GM23338 (cell line): ENCODE results near the gene PRR33. TPM values are rescaled to one million over a fixed set of nuclear protein-coding genes. Genes with fewer than 3 reads are reported as not detected.

Source experiments
- ATAC-seq: fragments of 200-7000 bp; cut with Tn5 transposase; 3 replicates; pipeline ENCODE4 v1.9.1; 2020
- DNase-seq: peaks from one replicate; pipeline ENCODE4 v3.0.0-alpha.2; 2015; ENCODE audit warnings: low spot score
- H2AFZ ChIP-seq: fragments of 200-600 bp; sonication (generic); 2 replicates; pipeline ENCODE4 v1.8.0; 2016; ENCODE audit warnings: antibody characterized with exemption, mild to moderate bottlenecking, moderate library complexity
- H3F3A ChIP-seq: fragments of 200-600 bp; sonication (generic); replicated peaks from 2 replicates; pipeline ENCODE4 v1.8.0; 2017; ENCODE audit warnings: antibody characterized with exemption, mixed run types, low read depth
- H3K27ac ChIP-seq: fragments of 200-600 bp; sonication (generic); 2 replicates; pipeline ENCODE4 v1.6.1; 2016; ENCODE audit warnings: low read depth
- H3K27me3 ChIP-seq: fragments of 200-600 bp; sonication (generic); 2 replicates; pipeline ENCODE4 v1.8.0; 2016; ENCODE audit warnings: mild to moderate bottlenecking, mixed run types, moderate library complexity; ENCODE audit not compliant: insufficient read depth
- H3K36me3 ChIP-seq: fragments of 200-600 bp; sonication (generic); 2 replicates; pipeline ENCODE4 v1.8.0; 2016; ENCODE audit warnings: mild to moderate bottlenecking; ENCODE audit not compliant: insufficient read depth
- H3K4me1 ChIP-seq: fragments of 200-600 bp; sonication (generic); 2 replicates; pipeline ENCODE4 v1.8.0; 2016; ENCODE audit warnings: mild to moderate bottlenecking, moderate library complexity; ENCODE audit not compliant: insufficient read depth
- H3K4me2 ChIP-seq: fragments of 200-600 bp; sonication (generic); 2 replicates; pipeline ENCODE4 v1.7.1; 2017; ENCODE audit warnings: mixed run types
- H3K4me3 ChIP-seq: fragments of 200-600 bp; sonication (generic); 2 replicates; pipeline ENCODE4 v1.6.1; 2016; ENCODE audit warnings: mixed run types
- H3K79me2 ChIP-seq: fragments of 200-600 bp; sonication (generic); replicated peaks from 2 replicates; pipeline ENCODE4 v1.8.0; 2017; ENCODE audit warnings: mild to moderate bottlenecking; ENCODE audit not compliant: insufficient read depth
- H3K9me2 ChIP-seq: fragments of 200-600 bp; sonication (generic); 2 replicates; pipeline ENCODE4 v1.8.0; 2017; ENCODE audit not compliant: insufficient read depth
- H4K20me1 ChIP-seq: fragments of 200-600 bp; sonication (generic); replicated peaks from 2 replicates; pipeline ENCODE4 v1.8.0; 2017; ENCODE audit warnings: mild to moderate bottlenecking; ENCODE audit not compliant: insufficient read depth
- H3K27ac Mint-ChIP-seq: 2 replicates; pipeline ENCODE4 v1.8.0; 2020; ENCODE audit warnings: inconsistent platforms, mild to moderate bottlenecking, moderate library complexity, mixed read lengths
- H3K27me3 Mint-ChIP-seq: 3 replicates; pipeline ENCODE4 v1.8.0; 2022; ENCODE audit warnings: low read depth, mild to moderate bottlenecking, moderate library complexity, mixed read lengths, inconsistent platforms; ENCODE audit not compliant: insufficient read depth, poor library complexity
- H3K36me3 Mint-ChIP-seq: 3 replicates; pipeline ENCODE4 v1.8.0; 2021; ENCODE audit warnings: low read depth, mild to moderate bottlenecking, inconsistent platforms, moderate library complexity, mixed read lengths
- H3K4me1 Mint-ChIP-seq: 3 replicates; pipeline ENCODE4 v1.8.0; 2020; ENCODE audit warnings: mild to moderate bottlenecking, inconsistent platforms, mixed read lengths
- H3K4me3 Mint-ChIP-seq: 3 replicates; pipeline ENCODE4 v1.8.0; 2021; ENCODE audit warnings: moderate library complexity, mild to moderate bottlenecking, inconsistent platforms, mixed read lengths
- H3K9me3 Mint-ChIP-seq: 3 replicates; pipeline ENCODE4 v1.8.0; 2020; ENCODE audit warnings: moderate library complexity, mild to moderate bottlenecking, inconsistent platforms, mixed read lengths
- CREB1 ChIP-seq: fragments of 250-450 bp; sonication (Bioruptor Pico); IDR thresholded peaks from 2 replicates; pipeline ENCODE4 v1.5.0; 2020; ENCODE audit warnings: low read depth, mild to moderate bottlenecking, moderate library complexity
- EZH2 ChIP-seq: fragments of 200-600 bp; sonication (generic); IDR thresholded peaks from one replicate; pipeline ENCODE4 v1.8.0; 2017; ENCODE audit warnings: antibody characterized with exemption, mild to moderate bottlenecking, low read depth; ENCODE audit not compliant: unreplicated experiment
- EZH2phosphoT487 ChIP-seq: fragments of 200-600 bp; sonication (generic); IDR thresholded peaks from one replicate; pipeline ENCODE4 v1.8.1; 2018; ENCODE audit warnings: antibody characterized with exemption; ENCODE audit not compliant: unreplicated experiment
- JUNB ChIP-seq: IDR thresholded peaks from one replicate; pipeline ENCODE4 v1.6.1; 2016; ENCODE audit warnings: antibody characterized with exemption; ENCODE audit not compliant: unreplicated experiment
- POLR2AphosphoS5 ChIP-seq: IDR thresholded peaks from 2 replicates; pipeline ENCODE4 v1.6.1; 2016; ENCODE audit warnings: antibody characterized with exemption, low read depth
- STAT1 ChIP-seq: IDR thresholded peaks from one replicate; pipeline ENCODE4 v1.6.1; 2016; ENCODE audit warnings: antibody characterized with exemption; ENCODE audit not compliant: unreplicated experiment
- ZNF114 ChIP-seq: fragments of 250-450 bp; sonication (Bioruptor Pico); IDR thresholded peaks from 2 replicates; pipeline ENCODE4 v1.5.0; 2020; ENCODE audit warnings: mild to moderate bottlenecking, moderate library complexity
- ZNF331 ChIP-seq: fragments of 250-450 bp; sonication (Bioruptor Pico); IDR thresholded peaks from 2 replicates; pipeline ENCODE4 v1.5.0; 2020; ENCODE audit warnings: low read depth, mild to moderate bottlenecking, moderate library complexity
- polyA plus RNA-seq: library from polyadenylated mRNA; unstranded; fragments of >200 nt; fragmentation: Nextera tagmentation; extraction: Ambion mirVana; gene quantifications from 2 replicates; pipeline ENCODE4 v1.2.1, GENCODE V29; 2016
- total RNA-seq: library from RNA; depleted of rRNA; stranded (reverse); fragments of >200 nt; shearing (Covaris generic); gene quantifications from 2 replicates; pipeline ENCODE4 v1.2.3, GENCODE V29; 2014
- TF ChIP-seq, protein P1 (sequence below): IDR thresholded peaks from 2 replicates; pipeline ENCODE4 v1.6.1; 2016; ENCODE audit warnings: antibody characterized with exemption
- TF ChIP-seq, protein P2 (sequence below), 2 experiments: fragments of 200-600 bp in 1 of 2; sonication (generic) in 1 of 2; conservative IDR thresholded peaks; 2 replicates each; pipeline versions ENCODE4 v1.5.1 to v1.6.1; 2016 to 2017; ENCODE audit warnings: antibody characterized with exemption in 2 of 2, low read depth in 2 of 2, mild to moderate bottlenecking in 2 of 2, moderate library complexity in 1 of 2
- TF ChIP-seq, protein P3 (sequence below): IDR thresholded peaks from one replicate; pipeline ENCODE4 v1.6.1; 2018; ENCODE audit warnings: antibody characterized with exemption; ENCODE audit not compliant: unreplicated experiment

Gene PRR33
- total and polyA plus RNA-seq, 2 experiments from 2014 or later: not detected

DNA sequence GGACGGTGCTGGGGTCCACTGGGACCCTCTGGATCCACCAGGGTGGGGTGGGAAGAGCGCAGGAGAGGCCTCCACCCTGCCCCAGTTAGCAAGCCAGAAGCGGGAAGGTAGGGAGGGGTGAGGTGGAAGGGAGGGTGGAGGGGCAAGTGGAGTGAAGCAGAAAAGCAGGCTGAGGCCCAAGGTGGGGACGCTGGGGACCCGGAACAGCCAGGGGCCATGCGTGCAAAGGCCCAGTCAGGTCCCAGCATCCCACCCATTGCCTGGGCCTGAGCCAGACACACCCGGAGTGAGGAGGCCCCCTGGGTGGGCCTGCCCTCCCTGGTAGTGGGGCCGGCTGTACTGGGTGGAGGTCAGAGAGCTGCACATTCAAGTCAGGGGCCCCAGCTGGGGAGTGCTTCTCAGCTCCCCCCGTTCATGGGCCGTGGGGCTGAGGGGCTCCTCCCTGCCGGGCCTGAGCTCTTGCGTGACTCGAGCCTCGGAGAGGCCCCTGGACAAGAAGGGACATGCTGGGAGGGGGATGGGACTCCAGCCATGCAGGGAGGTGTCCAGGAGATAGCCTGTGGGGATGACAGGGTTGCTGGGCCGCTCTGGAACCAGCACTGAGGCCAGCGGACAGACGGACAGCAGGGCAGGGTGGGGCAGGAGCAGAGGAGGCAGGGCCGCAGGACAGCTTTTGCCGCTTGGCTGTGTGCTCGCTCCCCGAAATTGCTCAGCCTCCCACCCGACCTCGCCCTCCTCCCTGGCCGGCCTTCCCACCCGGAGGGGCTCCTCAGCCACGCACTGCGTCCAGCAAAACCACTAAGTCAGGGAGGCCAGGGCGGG is 35.5 kb upstream of the PRR33 start:
- no peaks in the 10 kb centered on the region for H3K27me3 ChIP-seq
- H2AFZ ChIP-seq: no peak overlapping the region
- Mint-ChIP-seq H3K27me3 (peaks cover 10% of the 10 kb centered on the region), H3K36me3 (no peaks in the 10 kb centered on the region), H3K27ac (no peak overlapping the region), H3K9me3 (no peaks in the 10 kb centered on the region), H3K4me3 (no peak overlapping the region), H3K4me1 (0 out of 3 replicates have a peak, but pooled peaks cover 5% of the 10 kb centered on the region)
- no peak overlapping the region for H3K27ac ChIP-seq
- DNase-seq: no peak
- no peaks in the 10 kb centered on the region for H3K36me3 ChIP-seq
- H3K4me1 ChIP-seq: no peaks in the 10 kb centered on the region
- no peak overlapping the region for H3K4me3 ChIP-seq
- H3F3A ChIP-seq: no peaks in the 10 kb centered on the region
- no peaks in the 10 kb centered on the region for H3K9me2 ChIP-seq
- H3K4me2 ChIP-seq: no peak overlapping the region
- ATAC-seq: no peak
- TF ChIP-seq EZH2 (no peak), ZNF331 (CRISPR knock-in tag) (no peak), JUNB (no peak), ZNF114 (CRISPR knock-in tag) (no peak), POLR2AphosphoS5 (no peak), EZH2phosphoT487 (no peak), STAT1 (no peak), CREB1 (no peak)
- TF ChIP-seq, protein P1, sequence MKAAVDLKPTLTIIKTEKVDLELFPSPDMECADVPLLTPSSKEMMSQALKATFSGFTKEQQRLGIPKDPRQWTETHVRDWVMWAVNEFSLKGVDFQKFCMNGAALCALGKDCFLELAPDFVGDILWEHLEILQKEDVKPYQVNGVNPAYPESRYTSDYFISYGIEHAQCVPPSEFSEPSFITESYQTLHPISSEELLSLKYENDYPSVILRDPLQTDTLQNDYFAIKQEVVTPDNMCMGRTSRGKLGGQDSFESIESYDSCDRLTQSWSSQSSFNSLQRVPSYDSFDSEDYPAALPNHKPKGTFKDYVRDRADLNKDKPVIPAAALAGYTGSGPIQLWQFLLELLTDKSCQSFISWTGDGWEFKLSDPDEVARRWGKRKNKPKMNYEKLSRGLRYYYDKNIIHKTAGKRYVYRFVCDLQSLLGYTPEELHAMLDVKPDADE: no peak
- TF ChIP-seq, protein P2, sequence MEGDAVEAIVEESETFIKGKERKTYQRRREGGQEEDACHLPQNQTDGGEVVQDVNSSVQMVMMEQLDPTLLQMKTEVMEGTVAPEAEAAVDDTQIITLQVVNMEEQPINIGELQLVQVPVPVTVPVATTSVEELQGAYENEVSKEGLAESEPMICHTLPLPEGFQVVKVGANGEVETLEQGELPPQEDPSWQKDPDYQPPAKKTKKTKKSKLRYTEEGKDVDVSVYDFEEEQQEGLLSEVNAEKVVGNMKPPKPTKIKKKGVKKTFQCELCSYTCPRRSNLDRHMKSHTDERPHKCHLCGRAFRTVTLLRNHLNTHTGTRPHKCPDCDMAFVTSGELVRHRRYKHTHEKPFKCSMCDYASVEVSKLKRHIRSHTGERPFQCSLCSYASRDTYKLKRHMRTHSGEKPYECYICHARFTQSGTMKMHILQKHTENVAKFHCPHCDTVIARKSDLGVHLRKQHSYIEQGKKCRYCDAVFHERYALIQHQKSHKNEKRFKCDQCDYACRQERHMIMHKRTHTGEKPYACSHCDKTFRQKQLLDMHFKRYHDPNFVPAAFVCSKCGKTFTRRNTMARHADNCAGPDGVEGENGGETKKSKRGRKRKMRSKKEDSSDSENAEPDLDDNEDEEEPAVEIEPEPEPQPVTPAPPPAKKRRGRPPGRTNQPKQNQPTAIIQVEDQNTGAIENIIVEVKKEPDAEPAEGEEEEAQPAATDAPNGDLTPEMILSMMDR (conservative IDR thresholded peaks at IDR 0.05; ENCODE audit: low read depth in 2 of 2): no peak
- TF ChIP-seq, protein P3, sequence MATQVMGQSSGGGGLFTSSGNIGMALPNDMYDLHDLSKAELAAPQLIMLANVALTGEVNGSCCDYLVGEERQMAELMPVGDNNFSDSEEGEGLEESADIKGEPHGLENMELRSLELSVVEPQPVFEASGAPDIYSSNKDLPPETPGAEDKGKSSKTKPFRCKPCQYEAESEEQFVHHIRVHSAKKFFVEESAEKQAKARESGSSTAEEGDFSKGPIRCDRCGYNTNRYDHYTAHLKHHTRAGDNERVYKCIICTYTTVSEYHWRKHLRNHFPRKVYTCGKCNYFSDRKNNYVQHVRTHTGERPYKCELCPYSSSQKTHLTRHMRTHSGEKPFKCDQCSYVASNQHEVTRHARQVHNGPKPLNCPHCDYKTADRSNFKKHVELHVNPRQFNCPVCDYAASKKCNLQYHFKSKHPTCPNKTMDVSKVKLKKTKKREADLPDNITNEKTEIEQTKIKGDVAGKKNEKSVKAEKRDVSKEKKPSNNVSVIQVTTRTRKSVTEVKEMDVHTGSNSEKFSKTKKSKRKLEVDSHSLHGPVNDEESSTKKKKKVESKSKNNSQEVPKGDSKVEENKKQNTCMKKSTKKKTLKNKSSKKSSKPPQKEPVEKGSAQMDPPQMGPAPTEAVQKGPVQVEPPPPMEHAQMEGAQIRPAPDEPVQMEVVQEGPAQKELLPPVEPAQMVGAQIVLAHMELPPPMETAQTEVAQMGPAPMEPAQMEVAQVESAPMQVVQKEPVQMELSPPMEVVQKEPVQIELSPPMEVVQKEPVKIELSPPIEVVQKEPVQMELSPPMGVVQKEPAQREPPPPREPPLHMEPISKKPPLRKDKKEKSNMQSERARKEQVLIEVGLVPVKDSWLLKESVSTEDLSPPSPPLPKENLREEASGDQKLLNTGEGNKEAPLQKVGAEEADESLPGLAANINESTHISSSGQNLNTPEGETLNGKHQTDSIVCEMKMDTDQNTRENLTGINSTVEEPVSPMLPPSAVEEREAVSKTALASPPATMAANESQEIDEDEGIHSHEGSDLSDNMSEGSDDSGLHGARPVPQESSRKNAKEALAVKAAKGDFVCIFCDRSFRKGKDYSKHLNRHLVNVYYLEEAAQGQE: no peak
- H4K20me1 ChIP-seq: no peaks in the 10 kb centered on the region
- H3K79me2 ChIP-seq: no peaks in the 10 kb centered on the region
